Progenitor cell of endocrine pancreas (in vitro differentiated cells): ENCODE results near the gene TPPP. TPM values are rescaled to one million over a fixed set of nuclear protein-coding genes. Genes with fewer than 3 reads are reported as not detected.
A peak's percentile ranks its signal among the peaks of the same experiment; 100 is the strongest.

ENCODE experiments used
- DNase-seq: peaks from one replicate; pipeline ENCODE4 v3.0.0; 2021; ENCODE audit warnings: low spot score; ENCODE audit not compliant: unreplicated experiment
- H3K27ac Mint-ChIP-seq: 2 replicates; pipeline ENCODE4 v1.8.0; 2021; ENCODE audit warnings: mild to moderate bottlenecking, moderate library complexity, mixed read lengths
- H3K27me3 Mint-ChIP-seq: 2 replicates; pipeline ENCODE4 v1.8.0; 2021; ENCODE audit warnings: mixed read lengths
- H3K36me3 Mint-ChIP-seq: 2 replicates; pipeline ENCODE4 v1.8.0; 2022; ENCODE audit warnings: mixed read lengths; ENCODE audit not compliant: insufficient read depth
- H3K4me1 Mint-ChIP-seq: 2 replicates; pipeline ENCODE4 v1.8.0; 2021; ENCODE audit warnings: low read depth, mixed read lengths
- H3K4me3 Mint-ChIP-seq: 2 replicates; pipeline ENCODE4 v1.8.0; 2021; ENCODE audit warnings: low read depth, mild to moderate bottlenecking, moderate library complexity, mixed read lengths
- H3K9me3 Mint-ChIP-seq: 2 replicates; pipeline ENCODE4 v1.8.0; 2021; ENCODE audit warnings: low read depth, mixed read lengths
- total RNA-seq: library from RNA; stranded (reverse); gene quantifications from 2 replicates; pipeline ENCODE4 v1.2.1, GENCODE V29; 2021
- TF ChIP-seq, protein P1 (sequence below): fragments of 200-600 bp; sonication (generic); IDR thresholded peaks from one replicate; pipeline ENCODE4 v1.5.0; 2021; ENCODE audit warnings: antibody characterized with exemption, mild to moderate bottlenecking; ENCODE audit not compliant: unreplicated experiment

The TPPP gene
- total RNA-seq, 1 donor from 2014 or later: 2.9 TPM

DNA sequence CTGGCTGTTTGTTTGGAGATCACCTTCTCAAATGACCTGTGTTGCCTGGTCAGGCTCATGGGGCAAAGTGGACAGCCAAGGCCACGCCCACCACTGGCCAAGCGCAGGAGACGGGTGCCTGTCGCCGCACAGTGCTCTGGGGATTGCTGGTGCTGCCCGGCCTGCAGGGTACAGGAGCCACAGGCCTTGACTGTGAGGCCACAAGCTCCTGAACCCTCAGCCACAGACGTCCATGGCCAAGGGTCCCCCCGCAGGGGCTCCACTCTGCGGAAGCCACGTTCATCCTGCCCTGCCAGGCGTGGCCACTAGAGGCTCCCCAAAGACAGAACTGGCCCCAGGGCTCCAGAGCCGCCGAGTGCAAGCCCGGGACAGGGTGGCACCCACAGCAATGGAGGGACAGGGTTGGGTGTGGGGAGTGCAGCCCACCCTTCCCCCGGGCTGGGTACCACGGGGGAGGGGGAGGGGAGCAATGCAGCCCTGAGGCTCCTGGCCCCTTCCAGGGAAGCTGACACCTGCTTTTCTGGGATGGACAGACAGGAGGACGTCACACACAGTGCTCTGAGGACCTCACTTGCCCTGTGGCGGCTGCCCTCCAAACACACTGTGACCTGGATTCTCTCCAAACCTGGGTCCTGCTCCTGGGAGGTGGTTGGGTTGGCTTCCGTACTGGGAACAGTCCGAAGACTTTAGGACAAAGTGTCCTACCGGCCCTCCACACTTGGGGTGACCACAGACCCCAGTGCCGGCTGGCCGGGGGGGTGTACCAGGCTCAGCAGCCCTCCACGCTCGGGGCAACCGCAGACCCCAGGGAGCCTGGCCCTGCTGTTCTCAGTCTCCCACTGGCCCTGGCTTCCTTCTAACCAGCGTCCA, 21.5 kb downstream of the TPPP start:
- Mint-ChIP-seq H3K27me3 (peaks cover 9% of the 10 kb centered on the region), H3K36me3 (peaks cover 5% of the 10 kb centered on the region), H3K4me3 (no peak overlapping the region), H3K9me3 (no peaks in the 10 kb centered on the region), H3K27ac (no peak overlapping the region), H3K4me1 (peaks cover 7% of the 10 kb centered on the region)
- TF ChIP-seq, protein P1, sequence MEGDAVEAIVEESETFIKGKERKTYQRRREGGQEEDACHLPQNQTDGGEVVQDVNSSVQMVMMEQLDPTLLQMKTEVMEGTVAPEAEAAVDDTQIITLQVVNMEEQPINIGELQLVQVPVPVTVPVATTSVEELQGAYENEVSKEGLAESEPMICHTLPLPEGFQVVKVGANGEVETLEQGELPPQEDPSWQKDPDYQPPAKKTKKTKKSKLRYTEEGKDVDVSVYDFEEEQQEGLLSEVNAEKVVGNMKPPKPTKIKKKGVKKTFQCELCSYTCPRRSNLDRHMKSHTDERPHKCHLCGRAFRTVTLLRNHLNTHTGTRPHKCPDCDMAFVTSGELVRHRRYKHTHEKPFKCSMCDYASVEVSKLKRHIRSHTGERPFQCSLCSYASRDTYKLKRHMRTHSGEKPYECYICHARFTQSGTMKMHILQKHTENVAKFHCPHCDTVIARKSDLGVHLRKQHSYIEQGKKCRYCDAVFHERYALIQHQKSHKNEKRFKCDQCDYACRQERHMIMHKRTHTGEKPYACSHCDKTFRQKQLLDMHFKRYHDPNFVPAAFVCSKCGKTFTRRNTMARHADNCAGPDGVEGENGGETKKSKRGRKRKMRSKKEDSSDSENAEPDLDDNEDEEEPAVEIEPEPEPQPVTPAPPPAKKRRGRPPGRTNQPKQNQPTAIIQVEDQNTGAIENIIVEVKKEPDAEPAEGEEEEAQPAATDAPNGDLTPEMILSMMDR: peak; percentile 91
- peak; percentile 65 for DNase-seq

DNA sequence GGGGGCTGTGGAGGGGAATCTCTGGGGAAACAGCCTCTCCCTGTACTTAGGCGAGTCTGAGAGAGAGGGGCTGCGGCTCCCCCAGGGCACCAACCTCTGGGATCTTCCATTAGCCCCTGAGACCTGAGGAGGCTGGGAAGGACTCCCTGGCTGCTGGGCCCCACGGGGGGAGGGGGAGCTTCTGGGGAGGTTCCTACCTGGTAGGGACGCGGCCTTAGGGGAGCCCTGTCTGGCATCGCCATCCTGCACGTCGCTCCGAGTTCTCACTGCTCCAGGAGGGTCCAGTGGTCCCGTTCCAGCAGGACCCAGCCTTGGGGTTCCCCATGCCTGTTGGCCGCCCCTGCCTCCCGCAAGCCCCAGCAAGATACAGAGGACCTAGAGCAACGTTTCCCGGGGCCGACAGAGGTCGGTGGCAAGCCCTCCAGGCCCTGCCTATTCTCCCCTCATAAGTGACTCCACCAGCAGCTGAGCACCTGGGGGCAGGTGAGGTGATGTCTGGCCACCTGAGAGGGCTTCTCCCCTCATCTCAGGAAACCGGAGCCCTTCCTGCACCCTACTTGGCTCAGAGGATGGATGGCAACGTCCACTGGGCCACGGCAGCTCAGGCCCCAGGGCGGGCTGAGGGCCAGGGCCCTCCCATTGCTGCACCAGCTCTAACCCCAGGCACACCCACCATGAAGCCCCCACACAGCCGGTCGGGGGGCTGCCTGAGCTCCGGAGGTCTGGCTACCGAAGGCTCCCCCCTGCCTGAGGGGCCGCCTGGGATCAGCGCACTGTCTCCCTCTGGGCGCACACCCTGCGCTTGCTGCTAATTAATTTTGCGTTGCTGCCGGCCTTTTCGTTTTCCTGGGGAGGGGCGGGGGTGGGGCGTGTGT, 22.5 kb downstream of the TPPP start:
- no peak for DNase-seq
- Mint-ChIP-seq H3K27ac (no peak overlapping the region), H3K27me3 (no peaks in the 10 kb centered on the region), H3K36me3 (peaks cover 5% of the 10 kb centered on the region), H3K4me3 (no peak overlapping the region), H3K4me1 (peaks cover 7% of the 10 kb centered on the region), H3K9me3 (no peaks in the 10 kb centered on the region)
- TF ChIP-seq, protein P1: no peak

DNA sequence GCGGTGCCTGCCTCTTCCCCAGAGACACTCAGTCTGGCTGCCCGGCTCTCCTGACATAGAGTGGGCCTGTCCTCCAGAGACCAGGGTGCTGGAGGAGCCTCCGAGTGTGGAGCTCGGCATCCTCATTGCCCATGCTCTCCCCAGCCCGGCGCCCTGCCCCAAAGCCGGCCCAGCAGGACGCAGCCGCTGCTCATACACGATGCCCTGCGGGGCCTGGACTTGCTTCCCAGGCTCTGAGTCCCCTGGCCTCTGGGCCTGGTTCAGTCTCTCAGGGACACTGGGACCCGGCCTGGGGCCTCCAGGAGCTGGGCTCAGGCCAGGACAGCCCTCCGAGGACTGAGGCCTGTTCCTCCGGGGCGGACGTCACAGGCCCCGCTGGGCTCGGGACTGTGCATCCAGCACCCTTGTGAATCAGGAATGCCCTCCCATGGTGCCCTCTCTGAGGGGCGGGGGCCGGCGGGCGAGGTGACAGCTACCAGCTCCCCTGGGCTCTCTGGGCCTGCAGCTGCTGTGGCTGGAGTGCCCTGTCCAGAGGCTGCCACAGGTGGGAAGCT, 23.2 kb downstream of the TPPP start:
- Mint-ChIP-seq H3K4me3 (no peak overlapping the region), H3K27ac (no peak overlapping the region), H3K36me3 (peaks cover 5% of the 10 kb centered on the region), H3K4me1 (peaks cover 7% of the 10 kb centered on the region), H3K27me3 (no peaks in the 10 kb centered on the region), H3K9me3 (no peaks in the 10 kb centered on the region)
- TF ChIP-seq, protein P1: no peak
- DNase-seq: no peak

DNA sequence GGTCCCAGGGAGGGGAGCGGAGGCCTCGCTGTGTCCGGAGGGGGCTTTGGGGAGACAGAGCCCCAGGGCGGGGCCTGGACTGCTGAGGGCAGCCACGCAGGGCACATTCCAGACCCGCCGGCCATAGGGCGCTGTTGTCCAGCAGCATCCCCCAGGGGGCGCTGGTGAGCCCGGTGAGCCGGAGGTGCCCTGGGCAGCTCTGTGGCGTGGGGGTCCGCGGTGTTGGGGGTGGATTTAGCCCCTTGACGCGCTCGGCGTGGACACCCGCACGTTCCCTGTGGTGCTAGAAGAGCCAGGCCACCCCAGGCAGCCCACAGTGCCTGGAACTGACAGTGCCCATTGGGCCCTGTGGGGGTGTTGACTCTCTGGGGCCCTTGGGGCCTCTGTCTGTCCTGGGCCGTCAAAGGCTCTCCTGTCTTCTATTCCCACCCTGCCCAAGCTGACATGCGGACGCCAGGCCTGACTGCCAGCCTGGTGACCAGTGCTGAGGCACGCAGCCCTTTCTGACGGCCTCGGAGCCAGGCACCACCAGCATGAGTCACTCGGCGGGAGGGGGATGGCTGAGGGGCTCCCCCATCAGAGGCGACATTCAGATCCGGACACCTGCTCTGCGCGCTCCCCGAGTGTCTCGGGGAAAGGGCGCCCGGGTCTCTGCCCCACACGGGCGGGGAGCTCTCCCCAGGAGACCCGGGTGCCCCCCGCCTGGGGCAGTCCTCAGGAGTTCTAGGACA, 23.9 kb downstream of the TPPP start:
- Mint-ChIP-seq H3K4me1 (peaks cover 7% of the 10 kb centered on the region), H3K36me3 (peaks cover 6% of the 10 kb centered on the region), H3K27me3 (no peaks in the 10 kb centered on the region), H3K4me3 (no peak overlapping the region), H3K27ac (no peak overlapping the region), H3K9me3 (no peaks in the 10 kb centered on the region)
- no peak for DNase-seq
- TF ChIP-seq, protein P1: peak; percentile 62
